HG03432 (cell line): ENCODE data around the gene DYNLT4.

Source experiments
- ATAC-seq: cut with Tn5 transposase; IDR thresholded peaks from one replicate; pipeline ENCODE4 v1.9.1; 2021; ENCODE audit warnings: mild to moderate bottlenecking, moderate library complexity; ENCODE audit not compliant: unreplicated experiment

Gene DYNLT4

DNA sequence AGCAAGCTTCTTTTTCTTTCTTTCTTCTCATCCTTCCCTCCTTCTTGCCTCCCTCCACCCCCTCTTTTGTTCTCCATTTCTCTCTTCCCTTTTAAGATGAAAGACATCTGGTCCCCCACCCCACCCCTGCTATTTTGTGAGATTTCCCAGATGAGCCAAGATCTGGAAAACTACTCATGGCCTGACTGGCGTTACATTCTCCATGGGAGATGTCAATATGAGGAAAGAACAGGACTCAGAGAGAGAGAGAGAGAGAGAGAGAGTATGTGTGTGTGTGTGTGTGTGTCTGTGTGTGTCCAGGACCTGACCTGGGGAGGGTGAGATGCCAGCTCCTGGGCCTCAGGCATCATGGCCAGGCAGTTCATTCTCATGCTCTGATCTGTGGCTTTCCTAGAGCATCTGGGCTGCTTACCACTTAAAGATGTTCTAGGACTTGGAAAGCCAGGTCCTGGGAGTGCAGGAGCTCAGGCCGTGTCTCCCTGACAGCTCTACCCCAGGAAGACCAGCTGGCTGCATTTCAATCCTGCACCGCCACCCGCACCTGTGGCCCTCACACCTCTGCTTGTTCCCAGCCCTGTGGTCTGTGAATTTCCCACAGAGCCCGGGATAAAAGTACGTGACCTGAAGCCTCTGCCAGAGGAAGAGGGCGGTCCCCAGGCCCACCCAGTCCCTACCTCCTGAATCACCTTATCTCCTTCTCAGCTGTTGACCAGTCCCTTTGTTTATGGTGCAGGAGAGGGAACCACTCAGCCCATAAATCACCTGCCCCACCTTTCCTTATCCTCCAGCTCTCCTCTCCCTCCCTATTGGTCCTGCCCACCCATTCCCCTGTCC is 16.0 kb downstream of the DYNLT4 start:
- ATAC-seq, result no peak

DNA sequence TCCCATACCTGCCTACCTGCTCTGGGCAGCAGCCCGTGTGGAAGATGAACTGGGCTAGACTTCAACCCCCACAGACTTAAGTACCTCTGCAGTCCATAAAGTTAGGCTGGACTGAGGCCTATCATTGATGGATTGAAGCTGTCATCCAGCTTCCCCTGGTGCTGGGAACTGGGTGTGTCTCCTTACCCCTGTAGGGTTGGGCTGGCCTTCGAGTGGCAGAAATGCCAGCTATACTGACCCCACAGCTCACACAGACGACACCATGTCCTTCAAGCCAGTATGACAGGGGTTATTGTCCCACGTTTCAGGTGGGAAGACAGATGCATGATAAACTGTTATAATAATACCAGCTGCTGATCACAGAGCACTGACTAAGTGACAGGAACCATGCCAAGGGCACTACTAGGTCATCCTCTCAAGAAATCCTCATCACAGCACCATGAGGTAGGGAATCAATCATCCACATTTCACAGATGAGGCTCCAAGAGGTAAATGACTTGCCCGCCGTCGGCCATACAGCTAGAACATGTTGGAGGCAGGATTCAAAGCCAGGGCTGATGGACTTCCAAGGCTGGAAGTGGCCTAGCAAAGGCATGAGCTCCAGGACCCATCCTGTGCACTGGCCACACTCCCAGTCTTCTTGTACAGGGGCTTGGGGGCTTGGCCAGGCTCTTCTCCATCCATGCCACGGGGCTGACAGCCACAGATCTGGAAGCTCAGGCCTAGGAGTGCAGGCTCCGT is 18.9 kb downstream of the DYNLT4 start, which contains the start of gene BEST4:
Gene BEST4 (minus strand): TSS at position 51 of the 741 bp plus-strand sequence. CDS start 465 bp downstream, outside the sequence.
- ATAC-seq, result no peak

DNA sequence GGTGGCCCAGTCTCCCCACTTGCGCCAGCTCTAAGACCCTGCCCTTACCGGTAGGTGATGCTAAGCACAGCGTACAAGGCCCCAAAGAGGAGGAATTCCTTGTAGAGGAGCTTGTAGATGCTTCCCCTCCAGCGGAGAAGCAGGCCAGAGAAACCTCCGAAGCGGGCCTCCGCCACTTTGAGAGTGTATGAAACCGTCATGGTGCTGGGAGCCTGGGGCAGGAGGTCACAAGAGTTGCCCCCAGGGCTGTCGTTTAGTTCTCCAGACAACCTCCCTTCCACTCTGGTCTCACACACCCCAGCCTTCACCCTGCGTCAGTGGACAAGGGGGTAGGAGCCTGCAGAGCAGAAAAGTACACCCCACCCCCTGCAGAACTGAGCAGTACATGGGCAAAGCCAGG is 19.6 kb downstream of the DYNLT4 start:
- no peak for ATAC-seq

DNA sequence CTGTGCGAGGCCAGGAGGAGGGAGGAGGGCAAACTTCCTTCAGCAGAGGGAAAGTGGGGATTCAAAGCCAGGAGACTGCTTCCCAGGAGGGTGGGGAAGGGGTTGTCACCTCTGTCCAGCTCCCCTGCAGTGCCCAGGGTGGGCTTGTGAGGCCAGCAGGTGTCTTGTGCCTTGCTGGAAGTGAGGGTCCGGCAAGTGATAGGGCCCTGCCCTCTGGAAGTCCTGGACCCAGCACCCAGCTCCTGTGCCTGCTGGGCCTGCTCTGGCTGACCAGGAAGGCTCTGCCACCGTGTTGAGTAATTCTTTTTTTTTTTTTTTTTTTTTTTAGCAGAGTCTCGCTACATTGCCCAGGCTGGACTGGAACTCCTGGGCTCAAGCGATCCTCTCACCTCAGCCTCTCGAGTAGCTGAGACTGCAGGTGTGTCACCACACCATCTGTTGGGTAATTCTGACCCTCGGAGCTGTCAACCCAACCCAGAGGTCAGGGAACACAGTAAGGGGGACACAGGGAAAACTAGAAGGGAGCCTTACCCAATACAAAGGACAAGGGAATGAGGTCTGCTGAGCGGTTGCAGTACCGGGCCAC is 20.2 kb downstream of the DYNLT4 start:
- no peak for ATAC-seq

DNA sequence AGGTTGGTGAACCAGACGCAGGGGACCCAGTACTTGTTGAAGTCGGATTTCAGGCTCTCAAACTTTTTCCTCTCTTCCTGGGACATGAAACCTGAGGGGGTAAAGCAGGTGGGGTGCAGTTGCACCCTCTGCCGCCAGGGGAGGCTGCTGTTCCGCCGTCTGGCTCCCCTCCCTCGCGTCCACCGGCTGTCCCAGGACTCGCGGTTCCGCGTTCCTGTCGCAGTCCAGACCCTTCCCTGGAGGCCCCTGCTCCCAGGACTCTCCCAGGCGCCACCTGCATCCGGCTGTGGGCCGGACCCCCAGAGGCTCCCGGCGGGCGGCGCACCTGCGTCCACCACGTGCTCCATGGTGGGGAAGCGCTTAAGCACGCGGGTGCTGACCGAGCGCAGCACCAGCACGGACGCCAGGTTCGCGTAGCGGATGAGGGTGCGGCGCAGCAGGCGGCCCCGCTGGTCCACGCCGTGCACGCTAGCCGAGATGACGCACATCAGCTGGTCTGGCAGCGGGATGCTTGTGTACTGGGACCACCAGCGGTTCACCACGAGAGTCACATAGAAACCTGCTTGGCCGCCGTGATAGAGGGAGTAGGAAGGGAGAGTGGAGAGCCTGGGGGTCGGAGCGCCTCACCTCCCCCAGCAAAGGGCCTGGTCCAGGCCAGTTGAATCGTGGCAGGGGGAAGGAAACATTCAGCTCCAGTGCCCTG is 20.9 kb downstream of the DYNLT4 start:
- peak; percentile 53 for ATAC-seq

DNA sequence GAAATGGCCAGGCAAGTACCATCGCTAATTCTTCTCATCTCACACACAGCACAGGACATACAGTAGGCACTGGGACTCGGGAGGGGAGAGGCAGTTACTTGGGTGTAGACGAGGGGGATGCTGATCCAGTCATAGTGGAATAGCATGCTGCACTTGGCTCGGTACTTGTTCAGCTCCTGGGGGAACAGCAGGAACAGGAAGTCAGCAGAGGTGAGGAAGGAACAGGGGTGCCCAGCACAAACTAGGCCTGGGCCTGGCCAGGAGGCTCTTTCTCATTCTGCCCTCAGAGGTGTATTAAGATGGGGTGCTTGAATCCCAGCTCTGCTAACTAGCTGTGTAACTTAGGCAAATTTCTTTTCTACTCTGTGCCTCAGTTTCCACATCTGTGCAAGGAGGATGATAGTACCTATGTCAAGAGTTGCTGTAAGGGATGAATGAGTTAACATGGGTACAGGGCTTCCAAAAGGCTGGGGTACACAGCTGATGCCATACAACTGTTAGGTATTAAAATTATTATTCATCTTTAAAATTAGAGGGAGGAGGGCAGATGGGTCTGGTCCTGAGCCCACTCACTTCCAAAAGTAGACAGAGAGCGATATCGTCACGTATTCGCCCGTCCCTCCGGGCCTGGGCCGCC is 21.5 kb downstream of the DYNLT4 start:
- no peak for ATAC-seq

DNA sequence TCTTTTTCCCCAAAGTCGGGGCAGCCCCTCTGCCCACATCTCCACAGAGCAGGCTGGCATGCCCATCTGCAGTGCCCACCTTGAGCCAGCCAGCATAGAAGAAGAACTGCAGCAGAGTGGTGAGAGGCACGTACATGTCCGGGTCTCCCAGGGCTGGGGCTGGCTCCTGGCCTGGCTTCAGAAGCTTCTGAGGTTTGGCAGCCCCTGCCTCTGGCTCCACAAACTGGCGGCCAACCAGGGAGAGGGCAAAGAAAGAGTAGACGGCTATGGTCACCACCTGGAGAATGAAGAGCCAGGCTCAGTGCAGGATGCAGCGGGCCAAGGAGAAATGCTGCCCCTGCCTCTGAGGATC is 22.1 kb downstream of the DYNLT4 start:
- ATAC-seq, result no peak

DNA sequence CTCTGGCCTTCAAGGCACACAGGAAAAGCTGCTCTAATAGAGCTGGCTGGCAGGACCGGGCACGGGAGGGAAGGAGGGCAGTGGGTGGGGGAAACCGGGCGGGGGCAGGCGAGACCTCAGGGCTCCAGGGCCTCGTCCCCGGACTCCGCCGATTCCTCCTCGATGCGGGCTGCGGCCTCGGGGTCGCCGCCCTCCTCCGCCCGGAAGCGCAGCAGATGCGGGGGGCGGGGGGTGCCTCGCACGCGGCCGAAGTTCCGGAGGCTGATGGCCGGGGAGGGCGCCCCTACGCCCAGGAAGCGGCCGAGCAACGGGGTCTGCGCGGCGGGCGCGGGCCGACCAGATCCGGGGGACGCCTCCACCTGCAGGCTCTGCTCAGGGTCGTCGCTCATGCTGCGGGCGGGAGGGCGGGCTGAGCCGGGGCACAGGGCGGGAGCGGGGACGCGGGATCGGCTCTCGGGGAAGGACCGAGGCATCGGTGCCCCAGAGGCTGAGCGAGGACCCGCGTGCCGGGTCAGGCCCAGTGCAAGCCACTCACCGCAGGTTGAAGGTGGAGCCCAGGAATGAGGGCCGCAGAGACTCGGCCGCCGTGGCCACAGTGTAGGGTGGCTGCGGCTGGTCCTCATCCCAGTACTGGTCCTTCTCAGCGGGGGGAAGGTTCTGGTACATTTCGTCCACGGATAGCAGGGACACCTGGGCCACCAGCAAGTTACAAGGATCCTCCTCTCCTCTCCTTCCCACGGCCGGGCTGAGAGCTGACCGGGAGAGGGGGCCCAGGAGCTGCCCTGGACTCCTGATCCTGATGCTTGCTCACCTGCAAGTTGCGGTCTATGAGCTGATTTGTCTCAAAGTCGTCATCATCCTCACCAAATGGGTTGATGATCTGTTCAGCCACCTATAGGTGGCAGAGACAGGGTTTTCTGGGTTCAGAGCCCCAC is 22.8 kb downstream of the DYNLT4 start:
- ATAC-seq, result no peak

DNA sequence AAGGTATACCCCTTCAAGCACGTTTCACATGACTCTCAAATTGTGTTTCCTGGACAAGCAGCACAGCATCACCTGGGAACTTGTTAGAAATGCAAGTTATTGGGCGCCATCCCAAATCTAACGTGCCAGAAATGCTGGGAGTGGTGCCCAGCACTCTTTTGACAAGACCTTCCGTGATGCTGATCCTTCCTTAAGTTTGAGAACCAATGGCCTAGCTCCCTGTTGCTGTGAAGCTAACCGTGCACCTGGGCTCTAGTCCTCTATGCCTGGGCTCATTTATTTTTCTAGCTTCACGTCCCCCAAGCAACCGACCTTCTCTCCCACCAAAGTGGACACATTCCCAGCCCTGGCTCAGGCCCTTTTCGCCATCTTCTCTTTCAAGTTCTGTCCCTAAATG is 23.5 kb downstream of the DYNLT4 start:
- no peak for ATAC-seq

DNA sequence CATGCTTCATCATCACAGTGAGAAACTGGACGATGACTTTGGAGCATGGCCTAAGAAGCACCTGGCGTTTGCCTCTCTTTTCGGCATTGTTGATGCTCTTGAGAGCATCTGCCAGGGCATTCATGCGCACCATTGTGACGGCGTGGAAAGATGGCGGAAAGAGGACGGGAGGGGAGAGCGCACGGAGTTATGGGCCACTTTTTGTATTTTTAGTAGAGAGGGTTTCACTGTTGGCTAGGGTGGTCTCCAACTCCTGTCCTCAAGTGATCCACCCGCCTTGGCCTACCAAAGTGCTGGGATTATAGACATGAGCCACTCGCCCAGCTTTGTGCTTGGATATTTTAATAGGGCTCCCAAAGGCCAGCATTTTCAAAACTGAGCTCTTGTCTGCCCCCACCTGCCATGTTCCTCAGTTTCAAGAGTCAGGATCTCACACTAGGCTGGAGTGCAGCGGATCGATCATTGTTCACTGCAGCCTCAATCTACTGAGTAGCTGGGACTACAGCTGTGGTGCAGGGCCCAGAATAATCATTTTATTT is 26.5 kb downstream of the DYNLT4 start:
- ATAC-seq, result no peak

DNA sequence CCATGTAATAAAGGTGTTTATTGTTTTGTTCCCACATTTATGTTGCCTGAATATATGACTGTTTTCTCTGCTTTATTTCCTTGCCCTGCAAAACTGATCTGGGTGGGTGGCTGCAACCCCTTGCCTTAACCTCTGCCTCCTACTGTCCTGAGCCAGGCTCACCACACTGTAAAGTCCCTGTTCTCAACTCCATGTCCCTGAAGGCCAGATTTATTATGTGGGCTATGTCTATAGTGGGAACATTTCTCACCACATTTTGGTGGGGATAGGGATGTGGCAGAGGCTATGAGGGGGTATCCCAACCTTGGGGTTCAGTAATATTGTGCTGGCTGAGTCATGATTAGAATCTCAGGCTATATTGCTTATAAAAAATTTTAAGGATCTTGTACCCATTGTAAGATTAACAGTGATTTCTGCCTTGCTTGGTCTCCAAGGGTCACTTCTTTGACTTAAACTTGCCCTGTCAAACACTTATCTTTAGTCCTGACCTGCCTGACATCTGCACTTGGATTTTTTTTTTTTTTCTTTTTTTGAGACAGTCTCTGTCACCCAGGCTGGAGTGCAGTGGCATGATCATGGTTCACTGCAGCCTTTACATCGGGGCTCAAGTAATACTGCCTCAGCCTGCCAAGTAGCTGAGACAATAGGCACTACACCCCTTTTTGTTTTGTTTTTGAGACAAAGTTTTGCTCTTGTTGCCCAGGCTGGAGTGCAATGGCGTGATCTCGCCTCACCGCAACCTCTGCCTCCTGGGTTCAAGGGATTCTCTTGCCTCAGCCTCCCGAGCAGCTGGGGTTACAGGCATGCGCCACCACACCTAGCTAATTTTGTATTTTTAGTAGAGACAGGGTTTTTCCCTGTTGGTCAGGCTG is 28.2 kb downstream of the DYNLT4 start:
- ATAC-seq, result no peak

DNA sequence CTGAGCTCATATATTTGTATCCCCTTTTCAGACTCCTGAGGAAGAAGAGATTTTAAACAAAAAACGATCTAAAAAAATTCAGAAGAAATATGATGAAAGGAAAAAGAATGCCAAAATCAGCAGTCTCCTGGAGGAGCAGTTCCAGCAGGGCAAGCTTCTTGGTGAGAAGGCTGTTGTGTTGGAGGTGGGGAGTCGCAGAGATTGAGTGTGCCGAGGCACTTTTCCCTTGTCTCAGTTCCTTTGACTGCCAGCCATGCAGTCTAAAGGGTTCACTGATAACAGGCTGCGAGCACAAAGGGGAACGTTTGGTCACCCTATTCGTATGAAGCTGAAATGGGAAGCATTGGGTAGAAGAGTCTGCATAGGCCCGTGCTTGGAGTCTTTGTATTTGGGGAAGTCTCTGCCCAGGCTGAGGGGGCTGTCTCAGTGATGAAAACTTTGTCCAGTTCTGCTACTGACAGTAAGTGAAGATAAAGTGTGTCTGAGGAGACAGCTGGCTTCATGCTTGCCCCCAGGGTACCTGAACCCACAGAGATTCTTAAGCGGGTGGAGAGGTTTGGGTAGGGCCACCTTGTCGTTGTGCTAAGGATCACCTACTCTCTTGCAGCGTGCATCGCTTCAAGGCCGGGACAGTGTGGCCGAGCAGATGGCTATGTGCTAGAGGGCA is 29.0 kb downstream of the DYNLT4 start:
- no peak for ATAC-seq

DNA sequence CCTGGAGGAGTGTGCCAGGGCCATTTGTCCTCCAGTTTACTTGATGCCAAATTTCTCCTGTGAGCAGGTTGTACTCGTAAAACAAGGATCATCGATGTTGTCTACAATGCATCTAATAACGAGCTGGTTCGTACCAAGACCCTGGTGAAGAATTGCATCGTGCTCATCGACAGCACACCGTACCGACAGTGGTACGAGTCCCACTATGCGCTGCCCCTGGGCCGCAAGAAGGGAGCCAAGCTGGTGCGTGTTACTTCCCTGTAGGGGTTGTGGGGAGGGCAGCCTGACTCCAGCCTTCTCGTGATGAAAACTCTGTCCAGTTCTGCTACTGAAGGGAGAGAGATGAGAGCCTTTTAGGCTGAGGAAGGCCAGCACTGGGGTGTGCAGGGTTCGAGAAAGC is 29.6 kb downstream of the DYNLT4 start:
- no peak for ATAC-seq

DNA sequence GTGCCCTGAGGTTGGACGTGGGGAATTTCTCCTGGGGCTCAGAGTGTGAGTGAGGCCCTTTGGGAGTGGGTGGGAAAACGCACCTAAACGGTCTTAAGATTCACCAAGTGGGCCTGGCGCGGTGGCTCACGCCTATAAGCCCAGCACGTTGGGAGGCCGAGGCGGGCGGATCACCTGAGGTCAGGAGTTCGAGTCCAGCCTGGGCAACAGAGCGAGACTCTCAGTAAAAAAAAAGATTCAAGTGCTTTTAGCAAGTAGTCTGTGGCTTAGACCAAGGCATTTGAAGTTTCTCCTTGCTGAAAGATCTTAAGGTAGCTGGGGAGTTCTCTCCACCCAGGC is 30.5 kb downstream of the DYNLT4 start:
- no peak for ATAC-seq

DNA sequence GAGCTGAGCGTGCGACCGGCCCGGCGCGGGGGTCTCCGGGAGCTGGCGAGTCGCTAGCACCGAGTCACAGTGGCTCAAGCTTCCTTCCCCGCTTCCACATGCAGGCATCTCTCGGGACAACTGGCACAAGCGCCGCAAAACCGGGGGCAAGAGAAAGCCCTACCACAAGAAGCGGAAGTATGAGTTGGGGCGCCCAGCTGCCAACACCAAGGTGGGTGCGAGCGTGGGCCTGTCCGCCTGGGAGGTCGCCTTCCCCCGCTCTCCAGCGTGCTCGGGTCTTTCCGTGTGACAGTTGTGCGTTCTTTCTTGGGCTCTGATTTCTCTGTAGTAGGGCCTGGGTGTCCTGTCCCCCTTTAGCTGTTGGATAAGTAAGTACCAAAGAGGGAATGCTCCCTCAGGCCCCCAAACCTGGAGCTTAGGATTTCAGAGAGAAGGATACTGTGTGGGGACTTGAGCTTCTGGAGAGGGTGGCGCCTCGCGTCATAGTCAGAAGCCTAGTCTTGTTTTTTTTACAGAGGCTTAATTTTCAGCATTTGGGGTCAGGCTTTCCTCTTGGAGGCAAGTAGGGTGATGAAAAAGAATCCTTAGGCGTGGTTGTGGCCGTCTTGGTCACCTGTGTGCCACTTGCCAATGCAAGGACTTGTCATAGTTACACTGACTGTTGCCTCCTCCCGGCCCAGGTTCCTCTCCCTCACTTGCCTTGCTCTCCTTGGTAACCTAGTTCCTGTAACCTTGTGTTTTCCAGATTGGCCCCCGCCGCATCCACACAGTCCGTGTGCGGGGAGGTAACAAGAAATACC is 31.0 kb downstream of the DYNLT4 start:
- peak; percentile 23 for ATAC-seq

DNA sequence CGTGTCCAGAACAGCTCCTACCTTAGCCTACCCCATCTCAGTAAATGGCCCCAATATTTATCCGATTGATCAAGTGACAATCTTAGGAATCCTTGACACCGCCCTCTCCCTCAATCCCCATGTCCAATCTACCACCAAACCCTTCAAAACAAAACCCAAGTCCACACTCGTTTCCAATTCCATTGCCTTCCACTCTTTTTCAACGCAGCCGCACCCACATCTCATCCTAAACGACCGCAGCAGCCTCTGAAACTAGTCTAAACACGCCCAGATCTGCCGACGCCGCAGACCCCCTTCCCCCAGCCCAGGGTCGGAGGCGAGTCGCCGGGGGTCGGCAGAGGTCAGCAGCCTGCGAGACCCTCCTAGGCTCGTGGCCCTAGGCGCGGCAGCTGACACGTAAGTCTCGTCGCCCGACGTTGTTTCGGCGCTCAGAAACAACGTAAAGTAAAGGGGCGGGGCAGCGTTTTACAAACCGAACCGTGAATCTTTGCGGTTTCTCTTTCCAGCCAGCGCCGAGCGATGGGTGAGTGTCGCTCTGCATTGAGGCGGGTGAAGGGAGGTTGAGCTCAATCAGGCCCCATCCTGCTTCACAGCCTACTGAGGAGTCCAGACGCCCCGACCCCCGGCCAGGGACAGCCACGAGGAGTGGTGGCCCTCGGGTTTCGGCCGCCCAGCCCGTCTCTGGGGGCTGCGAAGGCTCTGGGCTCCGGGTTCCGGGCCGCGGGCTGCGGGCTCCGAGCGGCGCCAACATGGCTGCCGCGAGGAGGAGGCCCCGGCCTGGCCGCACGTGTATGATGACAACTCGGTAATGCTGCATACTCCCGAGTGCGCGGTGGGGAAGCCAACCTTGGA is 31.8 kb downstream of the DYNLT4 start, which contains the start of gene RPS8:
Gene RPS8 (plus strand): TSS at position 463 of the 852 bp plus-strand sequence. CDS start 57 bp downstream, at position 520.
- peak; percentile 83 for ATAC-seq
